SKM-1 (cell line): ENCODE measurements around the gene WHAMM.
"Not testable (repeated sequence)": the region's sequence is repeated elsewhere in the genome, so short reads cannot be mapped to it uniquely, and the experiment has no call there.

Experiments
- DNase-seq: peaks from one replicate; lab custom pipeline; 2025; ENCODE audit not compliant: unreplicated experiment; lab: John Stamatoyannopoulos, UW

Gene WHAMM

GRCh38 chr15:82809308-82810060 lies at the start of gene WHAMM:
TSS of gene WHAMM (plus strand) at chr15:82809628. CDS start at chr15:82809727, 99 bp downstream.
- peak; percentile 88 for DNase-seq

- no peak for DNase-seq
These were observed 45.9 kb upstream of the WHAMM start for GRCh38 chr15:82763361-82764116.

- no peak for DNase-seq
These were observed 45.3 kb upstream of the WHAMM start for GRCh38 chr15:82764117-82764490.

GRCh38 chr15:82764740-82765139 lies 44.7 kb upstream of the WHAMM start:
- no peak for DNase-seq

- not testable (repeated sequence) for DNase-seq
These were observed 43.2 kb upstream of the WHAMM start for GRCh38 chr15:82766201-82766600.

- DNase-seq, result no peak
These were observed 42.1 kb upstream of the WHAMM start for GRCh38 chr15:82767163-82767829.

- DNase-seq, result no peak
These were observed 40.9 kb upstream of the WHAMM start for GRCh38 chr15:82768414-82769054.

GRCh38 chr15:82771789-82772607 lies 37.4 kb upstream of the WHAMM start:
- DNase-seq, result no peak

GRCh38 chr15:82774496-82774895 lies 34.9 kb upstream of the WHAMM start:
- no peak for DNase-seq

- DNase-seq, result no peak
These were observed 30.7 kb upstream of the WHAMM start for GRCh38 chr15:82778755-82779154.

GRCh38 chr15:82781349-82781748 lies 28.1 kb upstream of the WHAMM start:
- DNase-seq, result no peak

- DNase-seq, result no peak
These were observed 20.9 kb upstream of the WHAMM start for GRCh38 chr15:82788496-82788895.

GRCh38 chr15:82789491-82789890 lies 19.9 kb upstream of the WHAMM start:
- no peak for DNase-seq

- no peak for DNase-seq
These were observed 19.1 kb upstream of the WHAMM start for GRCh38 chr15:82790321-82790720.

- no peak for DNase-seq
These were observed 17.4 kb upstream of the WHAMM start for GRCh38 chr15:82792068-82792467.

- no peak for DNase-seq
These were observed 15.7 kb upstream of the WHAMM start for GRCh38 chr15:82793737-82794136.

GRCh38 chr15:82798104-82798503 lies 11.3 kb upstream of the WHAMM start:
- DNase-seq, result no peak

GRCh38 chr15:82798531-82799166 lies 10.8 kb upstream of the WHAMM start:
- no peak for DNase-seq

- DNase-seq, result no peak
These were observed 10.1 kb upstream of the WHAMM start for GRCh38 chr15:82799183-82799841.

GRCh38 chr15:82802497-82802896 lies 6.9 kb upstream of the WHAMM start:
- peak; percentile 22 for DNase-seq
